ENCODE data around the gene SYT13.

DNA sequence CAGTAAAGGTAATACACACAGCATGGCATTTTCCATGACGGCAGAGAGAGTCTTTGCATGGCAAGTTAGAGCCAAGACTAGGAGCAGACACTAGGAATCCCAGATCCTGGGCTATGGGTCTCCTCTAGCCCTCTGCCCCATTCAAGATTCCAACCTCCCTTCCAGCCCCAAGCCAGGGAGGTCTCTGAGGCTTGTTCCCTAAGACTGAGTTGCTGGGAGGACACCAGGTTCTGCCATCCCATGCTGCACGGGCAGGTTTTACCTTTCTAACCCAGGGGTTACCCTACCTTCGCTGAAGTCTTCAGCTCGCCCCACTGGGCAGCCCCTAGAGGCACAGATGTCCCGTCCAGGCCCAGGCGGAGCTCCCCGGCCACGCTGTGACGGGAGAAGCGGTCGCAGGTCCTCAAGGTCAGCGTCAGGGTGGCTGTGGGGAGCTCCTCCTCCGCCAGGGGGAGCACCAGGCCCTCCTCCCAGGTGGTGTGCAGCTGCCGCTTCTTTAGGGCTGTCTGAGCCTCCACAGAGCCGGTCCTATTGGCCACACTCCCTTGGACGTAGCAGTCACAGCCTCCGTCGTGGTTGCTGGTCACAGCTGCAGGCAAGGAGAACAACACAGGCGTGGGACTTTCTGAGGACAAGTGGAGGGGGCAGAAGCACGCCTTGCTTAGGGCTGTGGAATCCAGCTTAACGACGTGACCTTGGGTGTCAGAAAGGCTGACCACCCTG, 33.8 kb downstream of the SYT13 start:
- TF ChIP-seq, protein P1, sequence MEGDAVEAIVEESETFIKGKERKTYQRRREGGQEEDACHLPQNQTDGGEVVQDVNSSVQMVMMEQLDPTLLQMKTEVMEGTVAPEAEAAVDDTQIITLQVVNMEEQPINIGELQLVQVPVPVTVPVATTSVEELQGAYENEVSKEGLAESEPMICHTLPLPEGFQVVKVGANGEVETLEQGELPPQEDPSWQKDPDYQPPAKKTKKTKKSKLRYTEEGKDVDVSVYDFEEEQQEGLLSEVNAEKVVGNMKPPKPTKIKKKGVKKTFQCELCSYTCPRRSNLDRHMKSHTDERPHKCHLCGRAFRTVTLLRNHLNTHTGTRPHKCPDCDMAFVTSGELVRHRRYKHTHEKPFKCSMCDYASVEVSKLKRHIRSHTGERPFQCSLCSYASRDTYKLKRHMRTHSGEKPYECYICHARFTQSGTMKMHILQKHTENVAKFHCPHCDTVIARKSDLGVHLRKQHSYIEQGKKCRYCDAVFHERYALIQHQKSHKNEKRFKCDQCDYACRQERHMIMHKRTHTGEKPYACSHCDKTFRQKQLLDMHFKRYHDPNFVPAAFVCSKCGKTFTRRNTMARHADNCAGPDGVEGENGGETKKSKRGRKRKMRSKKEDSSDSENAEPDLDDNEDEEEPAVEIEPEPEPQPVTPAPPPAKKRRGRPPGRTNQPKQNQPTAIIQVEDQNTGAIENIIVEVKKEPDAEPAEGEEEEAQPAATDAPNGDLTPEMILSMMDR (conservative IDR thresholded peaks at IDR 0.05): peak; percentile 76
- no peak for TF ChIP-seq EZH2 (IDR thresholded peaks at IDR 0.05; ENCODE audit: low read depth)

Measured in PC-9 (cell line).